GM23338 (cell line): ENCODE data around the gene OSBPL7. TPM values are rescaled to one million over a fixed set of nuclear protein-coding genes. Genes with fewer than 3 reads are reported as not detected.

Experiments
- ATAC-seq: fragments of 200-7000 bp; cut with Tn5 transposase; 3 replicates; pipeline ENCODE4 v1.9.1; 2020
- DNase-seq: peaks from one replicate; pipeline ENCODE4 v3.0.0-alpha.2; 2015; ENCODE audit warnings: low spot score
- H2AFZ ChIP-seq: fragments of 200-600 bp; sonication (generic); 2 replicates; pipeline ENCODE4 v1.8.0; 2016; ENCODE audit warnings: antibody characterized with exemption, mild to moderate bottlenecking, moderate library complexity
- H3F3A ChIP-seq: fragments of 200-600 bp; sonication (generic); replicated peaks from 2 replicates; pipeline ENCODE4 v1.8.0; 2017; ENCODE audit warnings: antibody characterized with exemption, mixed run types, low read depth
- H3K27ac ChIP-seq: fragments of 200-600 bp; sonication (generic); 2 replicates; pipeline ENCODE4 v1.6.1; 2016; ENCODE audit warnings: low read depth
- H3K27me3 ChIP-seq: fragments of 200-600 bp; sonication (generic); 2 replicates; pipeline ENCODE4 v1.8.0; 2016; ENCODE audit warnings: mild to moderate bottlenecking, mixed run types, moderate library complexity; ENCODE audit not compliant: insufficient read depth
- H3K36me3 ChIP-seq: fragments of 200-600 bp; sonication (generic); 2 replicates; pipeline ENCODE4 v1.8.0; 2016; ENCODE audit warnings: mild to moderate bottlenecking; ENCODE audit not compliant: insufficient read depth
- H3K4me1 ChIP-seq: fragments of 200-600 bp; sonication (generic); 2 replicates; pipeline ENCODE4 v1.8.0; 2016; ENCODE audit warnings: mild to moderate bottlenecking, moderate library complexity; ENCODE audit not compliant: insufficient read depth
- H3K4me2 ChIP-seq: fragments of 200-600 bp; sonication (generic); 2 replicates; pipeline ENCODE4 v1.7.1; 2017; ENCODE audit warnings: mixed run types
- H3K4me3 ChIP-seq: fragments of 200-600 bp; sonication (generic); 2 replicates; pipeline ENCODE4 v1.6.1; 2016; ENCODE audit warnings: mixed run types
- H3K79me2 ChIP-seq: fragments of 200-600 bp; sonication (generic); replicated peaks from 2 replicates; pipeline ENCODE4 v1.8.0; 2017; ENCODE audit warnings: mild to moderate bottlenecking; ENCODE audit not compliant: insufficient read depth
- H3K9me2 ChIP-seq: fragments of 200-600 bp; sonication (generic); 2 replicates; pipeline ENCODE4 v1.8.0; 2017; ENCODE audit not compliant: insufficient read depth
- H4K20me1 ChIP-seq: fragments of 200-600 bp; sonication (generic); replicated peaks from 2 replicates; pipeline ENCODE4 v1.8.0; 2017; ENCODE audit warnings: mild to moderate bottlenecking; ENCODE audit not compliant: insufficient read depth
- H3K27ac Mint-ChIP-seq: 2 replicates; pipeline ENCODE4 v1.8.0; 2020; ENCODE audit warnings: inconsistent platforms, mild to moderate bottlenecking, moderate library complexity, mixed read lengths
- H3K27me3 Mint-ChIP-seq: 3 replicates; pipeline ENCODE4 v1.8.0; 2022; ENCODE audit warnings: low read depth, mild to moderate bottlenecking, moderate library complexity, mixed read lengths, inconsistent platforms; ENCODE audit not compliant: insufficient read depth, poor library complexity
- H3K36me3 Mint-ChIP-seq: 3 replicates; pipeline ENCODE4 v1.8.0; 2021; ENCODE audit warnings: low read depth, mild to moderate bottlenecking, inconsistent platforms, moderate library complexity, mixed read lengths
- H3K4me1 Mint-ChIP-seq: 3 replicates; pipeline ENCODE4 v1.8.0; 2020; ENCODE audit warnings: mild to moderate bottlenecking, inconsistent platforms, mixed read lengths
- H3K4me3 Mint-ChIP-seq: 3 replicates; pipeline ENCODE4 v1.8.0; 2021; ENCODE audit warnings: moderate library complexity, mild to moderate bottlenecking, inconsistent platforms, mixed read lengths
- H3K9me3 Mint-ChIP-seq: 3 replicates; pipeline ENCODE4 v1.8.0; 2020; ENCODE audit warnings: moderate library complexity, mild to moderate bottlenecking, inconsistent platforms, mixed read lengths
- CREB1 ChIP-seq: fragments of 250-450 bp; sonication (Bioruptor Pico); IDR thresholded peaks from 2 replicates; pipeline ENCODE4 v1.5.0; 2020; ENCODE audit warnings: low read depth, mild to moderate bottlenecking, moderate library complexity
- EZH2 ChIP-seq: fragments of 200-600 bp; sonication (generic); IDR thresholded peaks from one replicate; pipeline ENCODE4 v1.8.0; 2017; ENCODE audit warnings: antibody characterized with exemption, mild to moderate bottlenecking, low read depth; ENCODE audit not compliant: unreplicated experiment
- EZH2phosphoT487 ChIP-seq: fragments of 200-600 bp; sonication (generic); IDR thresholded peaks from one replicate; pipeline ENCODE4 v1.8.1; 2018; ENCODE audit warnings: antibody characterized with exemption; ENCODE audit not compliant: unreplicated experiment
- JUNB ChIP-seq: IDR thresholded peaks from one replicate; pipeline ENCODE4 v1.6.1; 2016; ENCODE audit warnings: antibody characterized with exemption; ENCODE audit not compliant: unreplicated experiment
- NANOG ChIP-seq: IDR thresholded peaks from 2 replicates; pipeline ENCODE4 v1.6.1; 2016; ENCODE audit warnings: antibody characterized with exemption, borderline replicate concordance
- POLR2AphosphoS5 ChIP-seq: IDR thresholded peaks from 2 replicates; pipeline ENCODE4 v1.6.1; 2016; ENCODE audit warnings: antibody characterized with exemption, low read depth
- STAT1 ChIP-seq: IDR thresholded peaks from one replicate; pipeline ENCODE4 v1.6.1; 2016; ENCODE audit warnings: antibody characterized with exemption; ENCODE audit not compliant: unreplicated experiment
- ZNF114 ChIP-seq: fragments of 250-450 bp; sonication (Bioruptor Pico); IDR thresholded peaks from 2 replicates; pipeline ENCODE4 v1.5.0; 2020; ENCODE audit warnings: mild to moderate bottlenecking, moderate library complexity
- ZNF331 ChIP-seq: fragments of 250-450 bp; sonication (Bioruptor Pico); IDR thresholded peaks from 2 replicates; pipeline ENCODE4 v1.5.0; 2020; ENCODE audit warnings: low read depth, mild to moderate bottlenecking, moderate library complexity
- polyA plus RNA-seq: library from polyadenylated mRNA; unstranded; fragments of >200 nt; fragmentation: Nextera tagmentation; extraction: Ambion mirVana; gene quantifications from 2 replicates; pipeline ENCODE4 v1.2.1, GENCODE V29; 2016
- total RNA-seq: library from RNA; depleted of rRNA; stranded (reverse); fragments of >200 nt; shearing (Covaris generic); gene quantifications from 2 replicates; pipeline ENCODE4 v1.2.3, GENCODE V29; 2014
- TF ChIP-seq, protein P1 (sequence below): fragments of 250-450 bp; sonication (Bioruptor Pico); IDR thresholded peaks from 2 replicates; pipeline ENCODE4 v1.5.0; 2020; ENCODE audit warnings: mild to moderate bottlenecking, moderate library complexity
- TF ChIP-seq, protein P2 (sequence below): IDR thresholded peaks from 2 replicates; pipeline ENCODE4 v1.6.1; 2016; ENCODE audit warnings: antibody characterized with exemption
- TF ChIP-seq, protein P3 (sequence below): IDR thresholded peaks from one replicate; pipeline ENCODE4 v1.6.1; 2018; ENCODE audit warnings: antibody characterized with exemption; ENCODE audit not compliant: unreplicated experiment
- TF ChIP-seq, protein P4 (sequence below), 2 experiments: fragments of 200-600 bp in 1 of 2; sonication (generic) in 1 of 2; conservative IDR thresholded peaks; 2 replicates each; pipeline versions ENCODE4 v1.5.1 to v1.6.1; 2016 to 2017; ENCODE audit warnings: antibody characterized with exemption in 2 of 2, low read depth in 2 of 2, mild to moderate bottlenecking in 2 of 2, moderate library complexity in 1 of 2

Gene OSBPL7
- total and polyA plus RNA-seq, 2 experiments from 2014 or later: 3.4 to 8.1 TPM

DNA sequence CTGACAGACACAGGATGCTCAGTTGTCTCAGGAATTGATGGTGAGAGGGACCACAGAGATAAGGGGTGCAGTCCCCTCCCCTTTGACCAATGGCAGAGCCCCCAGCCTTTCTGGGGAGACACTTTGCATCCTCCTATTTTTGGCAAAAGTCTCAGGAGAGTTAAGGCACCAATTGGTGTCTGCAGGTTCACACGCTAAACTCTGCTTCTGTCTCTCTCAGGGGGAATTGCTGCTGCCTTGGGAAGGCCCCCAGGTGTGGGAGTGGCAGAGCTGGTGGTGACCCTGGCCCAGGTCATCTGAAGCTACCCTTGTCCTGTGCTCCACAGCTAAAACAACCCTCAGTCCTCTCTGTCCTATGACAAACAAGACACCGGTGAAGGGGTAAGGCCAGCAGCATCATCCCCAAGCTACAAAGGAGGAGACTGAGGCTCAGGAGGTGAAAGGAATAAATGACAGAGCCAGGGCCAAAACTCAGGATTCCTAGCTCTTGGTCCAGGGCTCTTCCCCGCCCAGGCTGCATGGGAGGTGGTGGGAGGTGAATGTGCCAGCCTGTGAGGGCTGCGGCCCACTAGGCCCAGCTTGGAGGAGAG is 20.3 kb downstream of the OSBPL7 start:
- H3K4me1 Mint-ChIP-seq: no peaks in the 10 kb centered on the region
- H3K27me3 Mint-ChIP-seq: peaks cover 9% of the 10 kb centered on the region
- ATAC-seq (no peak), DNase-seq (no peak)
- H3K4me3 Mint-ChIP-seq: no peak overlapping the region
- Histone ChIP-seq H3K27ac (no peak overlapping the region), H3K4me2 (no peak overlapping the region), H4K20me1 (no peaks in the 10 kb centered on the region; the same call in none of the 2 replicates), H3K4me1 (no peaks in the 10 kb centered on the region), H3K4me3 (no peak overlapping the region), H2AFZ (no peak overlapping the region), H3F3A (no peaks in the 10 kb centered on the region), H3K36me3 (no peaks in the 10 kb centered on the region), H3K9me2 (no peaks in the 10 kb centered on the region), H3K79me2 (no peaks in the 10 kb centered on the region), H3K27me3 (no peaks in the 10 kb centered on the region)
- TF ChIP-seq ZNF331 (CRISPR knock-in tag) (no peak), POLR2AphosphoS5 (no peak), ZNF114 (CRISPR knock-in tag) (no peak), NANOG (no peak), STAT1 (no peak), EZH2phosphoT487 (no peak), EZH2 (no peak), JUNB (no peak), CREB1 (CRISPR knock-in tag) (no peak)
- TF ChIP-seq, protein P1, sequence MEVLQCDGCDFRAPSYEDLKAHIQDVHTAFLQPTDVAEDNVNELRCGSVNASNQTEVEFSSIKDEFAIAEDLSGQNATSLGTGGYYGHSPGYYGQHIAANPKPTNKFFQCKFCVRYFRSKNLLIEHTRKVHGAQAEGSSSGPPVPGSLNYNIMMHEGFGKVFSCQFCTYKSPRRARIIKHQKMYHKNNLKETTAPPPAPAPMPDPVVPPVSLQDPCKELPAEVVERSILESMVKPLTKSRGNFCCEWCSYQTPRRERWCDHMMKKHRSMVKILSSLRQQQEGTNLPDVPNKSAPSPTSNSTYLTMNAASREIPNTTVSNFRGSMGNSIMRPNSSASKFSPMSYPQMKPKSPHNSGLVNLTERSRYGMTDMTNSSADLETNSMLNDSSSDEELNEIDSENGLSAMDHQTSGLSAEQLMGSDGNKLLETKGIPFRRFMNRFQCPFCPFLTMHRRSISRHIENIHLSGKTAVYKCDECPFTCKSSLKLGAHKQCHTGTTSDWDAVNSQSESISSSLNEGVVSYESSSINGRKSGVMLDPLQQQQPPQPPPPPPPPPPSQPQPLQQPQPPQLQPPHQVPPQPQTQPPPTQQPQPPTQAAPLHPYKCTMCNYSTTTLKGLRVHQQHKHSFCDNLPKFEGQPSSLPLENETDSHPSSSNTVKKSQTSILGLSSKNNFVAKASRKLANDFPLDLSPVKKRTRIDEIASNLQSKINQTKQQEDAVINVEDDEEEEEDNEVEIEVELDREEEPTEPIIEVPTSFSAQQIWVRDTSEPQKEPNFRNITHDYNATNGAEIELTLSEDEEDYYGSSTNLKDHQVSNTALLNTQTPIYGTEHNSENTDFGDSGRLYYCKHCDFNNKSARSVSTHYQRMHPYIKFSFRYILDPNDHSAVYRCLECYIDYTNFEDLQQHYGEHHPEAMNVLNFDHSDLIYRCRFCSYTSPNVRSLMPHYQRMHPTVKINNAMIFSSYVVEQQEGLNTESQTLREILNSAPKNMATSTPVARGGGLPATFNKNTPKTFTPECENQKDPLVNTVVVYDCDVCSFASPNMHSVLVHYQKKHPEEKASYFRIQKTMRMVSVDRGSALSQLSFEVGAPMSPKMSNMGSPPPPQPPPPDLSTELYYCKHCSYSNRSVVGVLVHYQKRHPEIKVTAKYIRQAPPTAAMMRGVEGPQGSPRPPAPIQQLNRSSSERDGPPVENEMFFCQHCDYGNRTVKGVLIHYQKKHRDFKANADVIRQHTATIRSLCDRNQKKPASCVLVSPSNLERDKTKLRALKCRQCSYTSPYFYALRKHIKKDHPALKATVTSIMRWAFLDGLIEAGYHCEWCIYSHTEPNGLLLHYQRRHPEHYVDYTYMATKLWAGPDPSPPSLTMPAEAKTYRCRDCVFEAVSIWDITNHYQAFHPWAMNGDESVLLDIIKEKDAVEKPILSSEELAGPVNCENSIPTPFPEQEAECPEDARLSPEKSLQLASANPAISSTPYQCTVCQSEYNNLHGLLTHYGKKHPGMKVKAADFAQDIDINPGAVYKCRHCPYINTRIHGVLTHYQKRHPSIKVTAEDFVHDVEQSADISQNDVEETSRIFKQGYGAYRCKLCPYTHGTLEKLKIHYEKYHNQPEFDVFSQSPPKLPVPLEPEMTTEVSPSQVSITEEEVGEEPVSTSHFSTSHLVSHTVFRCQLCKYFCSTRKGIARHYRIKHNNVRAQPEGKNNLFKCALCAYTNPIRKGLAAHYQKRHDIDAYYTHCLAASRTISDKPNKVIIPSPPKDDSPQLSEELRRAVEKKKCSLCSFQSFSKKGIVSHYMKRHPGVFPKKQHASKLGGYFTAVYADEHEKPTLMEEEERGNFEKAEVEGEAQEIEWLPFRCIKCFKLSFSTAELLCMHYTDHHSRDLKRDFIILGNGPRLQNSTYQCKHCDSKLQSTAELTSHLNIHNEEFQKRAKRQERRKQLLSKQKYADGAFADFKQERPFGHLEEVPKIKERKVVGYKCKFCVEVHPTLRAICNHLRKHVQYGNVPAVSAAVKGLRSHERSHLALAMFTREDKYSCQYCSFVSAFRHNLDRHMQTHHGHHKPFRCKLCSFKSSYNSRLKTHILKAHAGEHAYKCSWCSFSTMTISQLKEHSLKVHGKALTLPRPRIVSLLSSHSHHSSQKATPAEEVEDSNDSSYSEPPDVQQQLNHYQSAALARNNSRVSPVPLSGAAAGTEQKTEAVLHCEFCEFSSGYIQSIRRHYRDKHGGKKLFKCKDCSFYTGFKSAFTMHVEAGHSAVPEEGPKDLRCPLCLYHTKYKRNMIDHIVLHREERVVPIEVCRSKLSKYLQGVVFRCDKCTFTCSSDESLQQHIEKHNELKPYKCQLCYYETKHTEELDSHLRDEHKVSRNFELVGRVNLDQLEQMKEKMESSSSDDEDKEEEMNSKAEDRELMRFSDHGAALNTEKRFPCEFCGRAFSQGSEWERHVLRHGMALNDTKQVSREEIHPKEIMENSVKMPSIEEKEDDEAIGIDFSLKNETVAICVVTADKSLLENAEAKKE (CRISPR knock-in tag): no peak
- TF ChIP-seq, protein P2, sequence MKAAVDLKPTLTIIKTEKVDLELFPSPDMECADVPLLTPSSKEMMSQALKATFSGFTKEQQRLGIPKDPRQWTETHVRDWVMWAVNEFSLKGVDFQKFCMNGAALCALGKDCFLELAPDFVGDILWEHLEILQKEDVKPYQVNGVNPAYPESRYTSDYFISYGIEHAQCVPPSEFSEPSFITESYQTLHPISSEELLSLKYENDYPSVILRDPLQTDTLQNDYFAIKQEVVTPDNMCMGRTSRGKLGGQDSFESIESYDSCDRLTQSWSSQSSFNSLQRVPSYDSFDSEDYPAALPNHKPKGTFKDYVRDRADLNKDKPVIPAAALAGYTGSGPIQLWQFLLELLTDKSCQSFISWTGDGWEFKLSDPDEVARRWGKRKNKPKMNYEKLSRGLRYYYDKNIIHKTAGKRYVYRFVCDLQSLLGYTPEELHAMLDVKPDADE: no peak
- TF ChIP-seq, protein P3, sequence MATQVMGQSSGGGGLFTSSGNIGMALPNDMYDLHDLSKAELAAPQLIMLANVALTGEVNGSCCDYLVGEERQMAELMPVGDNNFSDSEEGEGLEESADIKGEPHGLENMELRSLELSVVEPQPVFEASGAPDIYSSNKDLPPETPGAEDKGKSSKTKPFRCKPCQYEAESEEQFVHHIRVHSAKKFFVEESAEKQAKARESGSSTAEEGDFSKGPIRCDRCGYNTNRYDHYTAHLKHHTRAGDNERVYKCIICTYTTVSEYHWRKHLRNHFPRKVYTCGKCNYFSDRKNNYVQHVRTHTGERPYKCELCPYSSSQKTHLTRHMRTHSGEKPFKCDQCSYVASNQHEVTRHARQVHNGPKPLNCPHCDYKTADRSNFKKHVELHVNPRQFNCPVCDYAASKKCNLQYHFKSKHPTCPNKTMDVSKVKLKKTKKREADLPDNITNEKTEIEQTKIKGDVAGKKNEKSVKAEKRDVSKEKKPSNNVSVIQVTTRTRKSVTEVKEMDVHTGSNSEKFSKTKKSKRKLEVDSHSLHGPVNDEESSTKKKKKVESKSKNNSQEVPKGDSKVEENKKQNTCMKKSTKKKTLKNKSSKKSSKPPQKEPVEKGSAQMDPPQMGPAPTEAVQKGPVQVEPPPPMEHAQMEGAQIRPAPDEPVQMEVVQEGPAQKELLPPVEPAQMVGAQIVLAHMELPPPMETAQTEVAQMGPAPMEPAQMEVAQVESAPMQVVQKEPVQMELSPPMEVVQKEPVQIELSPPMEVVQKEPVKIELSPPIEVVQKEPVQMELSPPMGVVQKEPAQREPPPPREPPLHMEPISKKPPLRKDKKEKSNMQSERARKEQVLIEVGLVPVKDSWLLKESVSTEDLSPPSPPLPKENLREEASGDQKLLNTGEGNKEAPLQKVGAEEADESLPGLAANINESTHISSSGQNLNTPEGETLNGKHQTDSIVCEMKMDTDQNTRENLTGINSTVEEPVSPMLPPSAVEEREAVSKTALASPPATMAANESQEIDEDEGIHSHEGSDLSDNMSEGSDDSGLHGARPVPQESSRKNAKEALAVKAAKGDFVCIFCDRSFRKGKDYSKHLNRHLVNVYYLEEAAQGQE: no peak
- TF ChIP-seq, protein P4, sequence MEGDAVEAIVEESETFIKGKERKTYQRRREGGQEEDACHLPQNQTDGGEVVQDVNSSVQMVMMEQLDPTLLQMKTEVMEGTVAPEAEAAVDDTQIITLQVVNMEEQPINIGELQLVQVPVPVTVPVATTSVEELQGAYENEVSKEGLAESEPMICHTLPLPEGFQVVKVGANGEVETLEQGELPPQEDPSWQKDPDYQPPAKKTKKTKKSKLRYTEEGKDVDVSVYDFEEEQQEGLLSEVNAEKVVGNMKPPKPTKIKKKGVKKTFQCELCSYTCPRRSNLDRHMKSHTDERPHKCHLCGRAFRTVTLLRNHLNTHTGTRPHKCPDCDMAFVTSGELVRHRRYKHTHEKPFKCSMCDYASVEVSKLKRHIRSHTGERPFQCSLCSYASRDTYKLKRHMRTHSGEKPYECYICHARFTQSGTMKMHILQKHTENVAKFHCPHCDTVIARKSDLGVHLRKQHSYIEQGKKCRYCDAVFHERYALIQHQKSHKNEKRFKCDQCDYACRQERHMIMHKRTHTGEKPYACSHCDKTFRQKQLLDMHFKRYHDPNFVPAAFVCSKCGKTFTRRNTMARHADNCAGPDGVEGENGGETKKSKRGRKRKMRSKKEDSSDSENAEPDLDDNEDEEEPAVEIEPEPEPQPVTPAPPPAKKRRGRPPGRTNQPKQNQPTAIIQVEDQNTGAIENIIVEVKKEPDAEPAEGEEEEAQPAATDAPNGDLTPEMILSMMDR (conservative IDR thresholded peaks at IDR 0.05; ENCODE audit: low read depth in 2 of 2): no peak
- H3K9me3 Mint-ChIP-seq: no peaks in the 10 kb centered on the region
- no peak overlapping the region for H3K27ac Mint-ChIP-seq
- no peaks in the 10 kb centered on the region for H3K36me3 Mint-ChIP-seq
